ENCODE data around the gene CPNE2.

The CPNE2 gene

GRCh38 chr16:57194512-57194911, 102.1 kb downstream of the CPNE2 start:
- DNase-seq (ENCODE audit: insufficient read length, low spot score), result peak; percentile 57
- peak; percentile 100 for FAIRE-seq
- TF ChIP-seq POLR2A (IDR thresholded peaks at IDR 0.05; ENCODE audit: low read depth, low read length), result no peak

DNA sequence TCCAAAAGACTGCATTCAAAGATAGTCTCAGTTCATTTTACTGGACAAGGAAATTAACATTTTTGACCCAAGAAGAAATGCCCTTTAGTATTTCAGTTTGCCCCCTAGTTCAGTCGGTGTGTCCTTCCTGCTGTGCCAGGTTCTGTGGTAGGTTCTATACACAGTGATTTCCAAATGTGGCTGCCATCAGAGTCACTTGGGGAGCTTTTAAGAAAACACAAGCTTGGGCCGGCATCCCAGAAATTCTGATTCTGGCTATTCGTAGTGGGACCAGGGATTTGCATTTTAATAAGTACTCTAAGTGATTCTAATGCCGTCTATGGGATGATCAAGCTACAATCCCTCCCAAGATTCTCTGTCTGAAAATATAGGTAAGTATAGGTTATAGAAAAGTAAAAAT, 103.9 kb downstream of the CPNE2 start:
- FAIRE-seq (no peak), DNase-seq (ENCODE audit: insufficient read length, low spot score) (no peak)
- TF ChIP-seq POLR2A (IDR thresholded peaks at IDR 0.05; ENCODE audit: low read depth, low read length), result no peak

GRCh38 chr16:57196753-57197152, 104.4 kb downstream of the CPNE2 start:
- DNase-seq (ENCODE audit: insufficient read length, low spot score), result no peak
- FAIRE-seq, result no peak
- no peak for TF ChIP-seq POLR2A (IDR thresholded peaks at IDR 0.05; ENCODE audit: low read depth, low read length)

All from H54 (cell line).